Loucy (cell line): Measurements from ENCODE around the gene GFY.

ENCODE experiments used
- H2AFZ ChIP-seq: fragments of 200-600 bp; sonication (generic); 2 replicates; pipeline ENCODE4 v1.6.0; 2016; ENCODE audit warnings: antibody characterized with exemption, mild to moderate bottlenecking, low read length, moderate library complexity
- H3F3A ChIP-seq: fragments of 200-600 bp; 2 replicates; pipeline ENCODE4 v1.6.0; 2016; ENCODE audit warnings: antibody characterized with exemption, low read depth, mild to moderate bottlenecking
- H3K27me3 ChIP-seq: fragments of 200-600 bp; sonication (generic); 2 replicates; pipeline ENCODE4 v1.6.1; 2014; ENCODE audit warnings: low read length, mild to moderate bottlenecking; ENCODE audit not compliant: insufficient read depth, poor library complexity, severe bottlenecking
- H3K36me3 ChIP-seq: fragments of 200-600 bp; sonication (generic); 2 replicates; pipeline ENCODE4 v1.6.1; 2016; ENCODE audit warnings: low read length; ENCODE audit not compliant: insufficient read depth
- H3K4me1 ChIP-seq: fragments of 200-600 bp; sonication (generic); 2 replicates; pipeline ENCODE4 v1.5.1; 2014; ENCODE audit warnings: low read length, mild to moderate bottlenecking; ENCODE audit not compliant: insufficient read depth, poor library complexity, severe bottlenecking
- H3K4me2 ChIP-seq: fragments of 200-600 bp; sonication (generic); 2 replicates; pipeline ENCODE4 v1.6.0; 2014; ENCODE audit warnings: antibody characterized with exemption, low read length, low read depth, mild to moderate bottlenecking; ENCODE audit not compliant: poor library complexity, severe bottlenecking
- H3K4me3 ChIP-seq: fragments of 200-600 bp; sonication (generic); 2 replicates; pipeline ENCODE4 v1.5.1; 2014; ENCODE audit warnings: low read length, mild to moderate bottlenecking, mixed read lengths; ENCODE audit not compliant: poor library complexity, severe bottlenecking
- H3K79me2 ChIP-seq: fragments of 200-600 bp; sonication (generic); 2 replicates; pipeline ENCODE4 v1.6.1; 2014; ENCODE audit warnings: low read length; ENCODE audit not compliant: insufficient read depth
- H3K9ac ChIP-seq: fragments of 200-600 bp; sonication (generic); 2 replicates; pipeline ENCODE4 v1.6.0; 2014; ENCODE audit warnings: mild to moderate bottlenecking, low read depth, low read length, moderate library complexity; ENCODE audit not compliant: poor library complexity, severe bottlenecking
- H3K9me2 ChIP-seq: fragments of 200-600 bp; sonication (generic); replicated peaks from 2 replicates; pipeline ENCODE4 v1.6.1; 2016; ENCODE audit warnings: low read depth, low read length, mixed read lengths
- H3K9me3 ChIP-seq: fragments of 200-600 bp; sonication (generic); 2 replicates; pipeline ENCODE4 v1.6.1; 2014; ENCODE audit warnings: mild to moderate bottlenecking, antibody characterized with exemption, low read length, low read depth; ENCODE audit not compliant: insufficient read depth
- H4K20me1 ChIP-seq: fragments of 200-600 bp; sonication (generic); 2 replicates; pipeline ENCODE4 v1.6.0; 2014; ENCODE audit warnings: antibody characterized with exemption, low read length, mild to moderate bottlenecking; ENCODE audit not compliant: insufficient read depth, poor library complexity, severe bottlenecking
- EZH2phosphoT487 ChIP-seq: fragments of 200-600 bp; IDR thresholded peaks from 2 replicates; pipeline ENCODE4 v1.6.1; 2018; ENCODE audit warnings: antibody characterized with exemption, mild to moderate bottlenecking, moderate library complexity, borderline replicate concordance
- TF ChIP-seq, protein P1 (sequence below): fragments of 200-600 bp; sonication (generic); conservative IDR thresholded peaks from 2 replicates; pipeline ENCODE4 v1.5.1; 2014; ENCODE audit warnings: mild to moderate bottlenecking, antibody characterized with exemption, low read length

The GFY gene

DNA sequence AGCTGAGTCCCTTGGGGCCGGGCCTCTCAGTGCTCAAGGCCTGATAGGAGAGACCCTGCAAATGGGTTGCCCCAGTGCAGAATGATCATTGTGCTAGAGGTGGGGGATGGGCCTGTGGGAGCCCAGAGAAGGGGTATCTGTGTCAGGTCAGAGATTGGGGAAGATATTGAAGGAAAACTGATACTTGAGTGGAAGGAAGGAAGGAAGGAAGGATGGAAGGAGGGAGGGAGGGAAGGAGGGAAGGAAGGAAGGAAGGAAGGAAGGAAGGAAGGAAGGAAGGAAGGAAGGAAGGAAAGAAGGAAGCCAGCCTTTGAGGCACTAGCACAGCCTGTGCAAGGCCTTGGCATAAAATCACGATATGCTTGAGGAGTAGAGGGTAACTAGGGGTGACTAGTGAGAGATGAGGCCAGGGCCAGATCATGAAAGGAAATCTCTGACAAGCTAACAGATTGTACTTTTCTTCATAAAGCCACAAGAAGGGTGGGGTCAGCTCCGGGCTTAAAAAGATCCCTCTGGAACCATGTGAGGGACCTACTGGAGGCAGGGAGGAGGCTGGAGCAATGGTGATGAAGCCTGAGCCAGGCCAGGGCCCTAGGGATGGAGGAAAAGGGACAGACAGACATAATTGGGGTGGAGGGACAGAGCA, 13.4 kb upstream of the GFY start:
- Histone ChIP-seq H3F3A (no peaks in the 10 kb centered on the region), H3K4me1 (peaks cover 82% of the 10 kb centered on the region), H2AFZ (no peak overlapping the region), H3K4me2 (peak overlapping the region; percentile 19), H3K27me3 (no peaks in the 10 kb centered on the region), H3K9ac (peak overlapping the region; percentile 1), H3K9me3 (no peaks in the 10 kb centered on the region), H4K20me1 (no peaks in the 10 kb centered on the region), H3K36me3 (no peaks in the 10 kb centered on the region), H3K9me2 (no peaks in the 10 kb centered on the region), H3K79me2 (no peaks in the 10 kb centered on the region), H3K4me3 (no peak overlapping the region)
- TF ChIP-seq, protein P1, sequence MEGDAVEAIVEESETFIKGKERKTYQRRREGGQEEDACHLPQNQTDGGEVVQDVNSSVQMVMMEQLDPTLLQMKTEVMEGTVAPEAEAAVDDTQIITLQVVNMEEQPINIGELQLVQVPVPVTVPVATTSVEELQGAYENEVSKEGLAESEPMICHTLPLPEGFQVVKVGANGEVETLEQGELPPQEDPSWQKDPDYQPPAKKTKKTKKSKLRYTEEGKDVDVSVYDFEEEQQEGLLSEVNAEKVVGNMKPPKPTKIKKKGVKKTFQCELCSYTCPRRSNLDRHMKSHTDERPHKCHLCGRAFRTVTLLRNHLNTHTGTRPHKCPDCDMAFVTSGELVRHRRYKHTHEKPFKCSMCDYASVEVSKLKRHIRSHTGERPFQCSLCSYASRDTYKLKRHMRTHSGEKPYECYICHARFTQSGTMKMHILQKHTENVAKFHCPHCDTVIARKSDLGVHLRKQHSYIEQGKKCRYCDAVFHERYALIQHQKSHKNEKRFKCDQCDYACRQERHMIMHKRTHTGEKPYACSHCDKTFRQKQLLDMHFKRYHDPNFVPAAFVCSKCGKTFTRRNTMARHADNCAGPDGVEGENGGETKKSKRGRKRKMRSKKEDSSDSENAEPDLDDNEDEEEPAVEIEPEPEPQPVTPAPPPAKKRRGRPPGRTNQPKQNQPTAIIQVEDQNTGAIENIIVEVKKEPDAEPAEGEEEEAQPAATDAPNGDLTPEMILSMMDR, result no peak
- no peak for TF ChIP-seq EZH2phosphoT487

- no peaks in the 10 kb centered on the region for H4K20me1 ChIP-seq
- H3K27me3 ChIP-seq, result no peaks in the 10 kb centered on the region
- TF ChIP-seq, protein P1, result no peak
- no peak for TF ChIP-seq EZH2phosphoT487
- H3F3A ChIP-seq, result no peaks in the 10 kb centered on the region
- no peak overlapping the region for H3K4me2 ChIP-seq
- no peak overlapping the region for H2AFZ ChIP-seq
- H3K4me3 ChIP-seq, result no peak overlapping the region
- H3K9me2 ChIP-seq, result no peaks in the 10 kb centered on the region
- no peaks in the 10 kb centered on the region for H3K79me2 ChIP-seq
- H3K9ac ChIP-seq, result peak overlapping the region; percentile 2
- H3K4me1 ChIP-seq, result peaks cover 81% of the 10 kb centered on the region
- H3K9me3 ChIP-seq, result no peaks in the 10 kb centered on the region
- H3K36me3 ChIP-seq, result no peaks in the 10 kb centered on the region
Measured at GRCh38 chr19:49413348-49413747, 11.8 kb upstream of the GFY start.

GRCh38 chr19:49414256-49414655, 10.9 kb upstream of the GFY start:
- Histone ChIP-seq H3K4me3 (no peak overlapping the region), H2AFZ (no peak overlapping the region), H3K9me3 (no peaks in the 10 kb centered on the region), H3K36me3 (no peaks in the 10 kb centered on the region), H3K4me2 (no peak overlapping the region), H3K9ac (peak overlapping the region; percentile 46), H3K9me2 (no peaks in the 10 kb centered on the region), H3F3A (no peaks in the 10 kb centered on the region), H4K20me1 (no peaks in the 10 kb centered on the region), H3K79me2 (no peaks in the 10 kb centered on the region), H3K4me1 (peaks cover 74% of the 10 kb centered on the region), H3K27me3 (no peaks in the 10 kb centered on the region)
- TF ChIP-seq, protein P1, result no peak
- no peak for TF ChIP-seq EZH2phosphoT487
